GM12801 (cell line): ENCODE results near the gene CHEK2.

Source experiments
- CTCF ChIP-seq: IDR thresholded peaks from one replicate; pipeline ENCODE4 v1.5.1; 2011; ENCODE audit warnings: control low read depth; ENCODE audit not compliant: insufficient read length; ENCODE audit errors: extremely low read depth

The CHEK2 gene

GRCh38 chr22:28711820-28712777 is 29.5 kb downstream of the CHEK2 start:
- no peak for TF ChIP-seq CTCF

GRCh38 chr22:28711341-28711740 is 30.3 kb downstream of the CHEK2 start:
- TF ChIP-seq CTCF: no peak

GRCh38 chr22:28710576-28711191 is 30.9 kb downstream of the CHEK2 start:
- TF ChIP-seq CTCF: no peak

GRCh38 chr22:28710107-28710506 is 31.5 kb downstream of the CHEK2 start:
- no peak for TF ChIP-seq CTCF

- TF ChIP-seq CTCF: no peak
These were observed 34.8 kb downstream of the CHEK2 start for GRCh38 chr22:28706845-28707244.

- TF ChIP-seq CTCF: no peak
These were observed 38.2 kb downstream of the CHEK2 start for GRCh38 chr22:28703436-28703835.

GRCh38 chr22:28702891-28703290 is 38.7 kb downstream of the CHEK2 start:
- no peak for TF ChIP-seq CTCF
